Astrocyte of the cerebellum (primary cell): ENCODE measurements around the gene URAD.
"Not testable (repeated sequence)": the region's sequence is repeated elsewhere in the genome, so short reads cannot be mapped to it uniquely, and the experiment has no call there.

Experiments used
- DNase-seq: peaks from one replicate; pipeline ENCODE4 v3.0.0-alpha.2; 2011; ENCODE audit warnings: low read depth
- H3K4me3 ChIP-seq: 2 replicates; pipeline ENCODE4 v1.5.1; 2011; ENCODE audit warnings: mild to moderate bottlenecking, low read depth, low read length, moderate library complexity
- in situ Hi-C: cut with HindIII; loops from 2 replicates; pipeline ENCODE4 v1.10.0; 2017; ENCODE audit warnings: low sequenced_read_pairs
- TF ChIP-seq, protein P1 (sequence below): IDR thresholded peaks from 2 replicates; pipeline ENCODE4 v1.5.1; 2012; ENCODE audit warnings: low read length, low read depth, moderate library complexity, mild to moderate bottlenecking; ENCODE audit errors: missing control alignments

URAD gene

DNA sequence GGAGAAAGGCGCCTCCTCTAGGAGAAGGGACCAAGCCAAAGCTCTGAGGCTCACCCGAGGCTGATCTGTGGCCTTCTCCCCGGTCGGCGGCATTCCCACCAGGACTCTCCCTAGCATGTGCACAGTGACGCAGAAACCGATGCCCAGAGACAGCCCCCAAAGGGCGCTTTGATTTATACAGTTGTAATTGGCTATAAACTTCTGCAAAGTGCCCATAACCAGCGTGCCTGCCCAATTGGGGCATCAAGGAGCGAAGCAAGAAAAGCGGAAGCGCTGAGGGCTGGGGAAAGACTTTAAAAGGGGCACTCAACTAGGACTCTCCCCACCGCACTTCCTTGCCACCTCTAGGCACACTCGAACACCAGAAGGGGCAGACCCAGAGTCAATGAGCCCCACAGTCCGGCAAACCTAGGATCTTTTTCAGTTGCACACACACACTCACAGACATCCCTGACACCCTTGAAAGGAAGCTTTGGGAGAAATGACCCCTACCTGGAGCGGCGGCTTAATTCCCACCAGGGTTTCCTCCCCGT, 21.2 kb downstream of the URAD start:
- in situ Hi-C loops: loop anchor here (25.0 kb wide), 1 partner anchor 130 kb away; no protein-coding TSS in a partner anchor

GRCh38 chr13:27966641-27967202, 21.8 kb downstream of the URAD start:
- H3K4me3 ChIP-seq: no peak overlapping the region
- in situ Hi-C loops: loop anchor here (25.0 kb wide), 1 partner anchor 129 kb away; no protein-coding TSS in a partner anchor
- TF ChIP-seq, protein P1, sequence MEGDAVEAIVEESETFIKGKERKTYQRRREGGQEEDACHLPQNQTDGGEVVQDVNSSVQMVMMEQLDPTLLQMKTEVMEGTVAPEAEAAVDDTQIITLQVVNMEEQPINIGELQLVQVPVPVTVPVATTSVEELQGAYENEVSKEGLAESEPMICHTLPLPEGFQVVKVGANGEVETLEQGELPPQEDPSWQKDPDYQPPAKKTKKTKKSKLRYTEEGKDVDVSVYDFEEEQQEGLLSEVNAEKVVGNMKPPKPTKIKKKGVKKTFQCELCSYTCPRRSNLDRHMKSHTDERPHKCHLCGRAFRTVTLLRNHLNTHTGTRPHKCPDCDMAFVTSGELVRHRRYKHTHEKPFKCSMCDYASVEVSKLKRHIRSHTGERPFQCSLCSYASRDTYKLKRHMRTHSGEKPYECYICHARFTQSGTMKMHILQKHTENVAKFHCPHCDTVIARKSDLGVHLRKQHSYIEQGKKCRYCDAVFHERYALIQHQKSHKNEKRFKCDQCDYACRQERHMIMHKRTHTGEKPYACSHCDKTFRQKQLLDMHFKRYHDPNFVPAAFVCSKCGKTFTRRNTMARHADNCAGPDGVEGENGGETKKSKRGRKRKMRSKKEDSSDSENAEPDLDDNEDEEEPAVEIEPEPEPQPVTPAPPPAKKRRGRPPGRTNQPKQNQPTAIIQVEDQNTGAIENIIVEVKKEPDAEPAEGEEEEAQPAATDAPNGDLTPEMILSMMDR: no peak
- DNase-seq: no peak

More for the DNA sequence above, 21.2 kb downstream of the URAD start:
- TF ChIP-seq, protein P1: no peak
- DNase-seq: no peak
- H3K4me3 ChIP-seq: no peak overlapping the region

DNA sequence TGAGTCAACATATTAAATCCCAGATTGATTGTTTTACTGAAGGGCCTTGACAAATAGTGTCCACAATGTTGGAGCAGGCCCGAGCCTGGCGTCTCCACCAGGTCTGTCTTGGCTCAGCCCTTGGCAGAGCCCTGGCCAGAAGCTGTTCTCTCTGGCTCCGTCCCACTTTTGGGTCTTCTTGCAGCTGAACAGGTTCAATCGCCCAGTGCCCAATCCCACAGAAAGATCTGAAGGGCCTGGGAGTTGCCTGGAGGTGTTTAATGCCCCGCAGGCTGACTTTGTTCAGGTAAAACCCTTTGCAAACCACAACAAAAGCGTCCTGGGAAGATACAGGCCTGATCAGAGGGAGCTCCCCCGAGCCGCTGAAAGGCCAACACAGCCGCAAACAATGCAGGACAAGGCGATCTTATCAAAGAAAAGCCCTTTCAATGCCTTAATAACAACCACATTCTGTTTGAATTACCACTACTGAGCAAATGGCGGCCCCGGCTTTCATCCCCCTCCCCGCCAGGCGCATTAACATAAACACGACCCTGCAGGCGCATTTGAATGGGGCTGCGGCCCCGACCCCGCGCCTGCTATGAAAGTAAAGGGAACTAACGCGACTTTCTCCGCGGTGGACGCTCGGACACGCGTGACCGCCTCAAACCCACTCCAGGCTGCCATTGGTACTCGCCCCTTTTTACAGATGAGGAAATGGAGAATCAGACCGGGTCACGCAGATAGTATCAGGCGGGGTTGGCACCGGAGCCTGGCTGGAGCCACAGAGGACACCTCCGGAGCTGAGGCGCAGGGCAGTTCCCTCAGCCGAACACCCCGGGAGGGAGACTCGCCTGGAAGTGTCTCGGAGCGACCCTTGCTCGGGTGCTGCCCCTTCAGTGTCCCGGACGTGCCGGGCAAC, 22.5 kb downstream of the URAD start:
- TF ChIP-seq, protein P1: no peak
- in situ Hi-C loops: loop anchor here (25.0 kb wide), 1 partner anchor 129 kb away; no protein-coding TSS in a partner anchor
- no peak for DNase-seq
- no peak overlapping the region for H3K4me3 ChIP-seq

DNA sequence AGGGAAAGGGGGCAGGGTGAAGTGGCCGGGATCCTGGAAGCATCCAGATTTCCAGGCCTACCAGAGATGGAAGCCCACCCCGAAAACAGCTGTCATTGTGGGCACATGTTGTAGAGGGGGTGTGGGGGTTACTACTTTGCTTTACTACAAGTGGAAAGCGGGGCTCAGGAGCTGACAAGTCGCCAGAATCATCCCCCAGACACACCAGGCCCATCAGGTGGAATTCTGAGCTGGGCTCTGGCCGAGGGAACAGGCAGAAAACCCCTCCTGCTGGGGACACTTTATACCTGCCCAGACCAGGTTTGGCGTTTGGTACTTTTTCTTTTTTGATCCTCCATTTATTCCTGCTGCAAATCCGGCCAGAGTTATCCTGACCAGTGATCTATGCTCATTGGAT, 23.2 kb downstream of the URAD start:
- in situ Hi-C loops: loop anchor here (25.0 kb wide), 1 partner anchor 128 kb away; no protein-coding TSS in a partner anchor
- no peak for DNase-seq
- TF ChIP-seq, protein P1: no peak
- H3K4me3 ChIP-seq: no peak overlapping the region

DNA sequence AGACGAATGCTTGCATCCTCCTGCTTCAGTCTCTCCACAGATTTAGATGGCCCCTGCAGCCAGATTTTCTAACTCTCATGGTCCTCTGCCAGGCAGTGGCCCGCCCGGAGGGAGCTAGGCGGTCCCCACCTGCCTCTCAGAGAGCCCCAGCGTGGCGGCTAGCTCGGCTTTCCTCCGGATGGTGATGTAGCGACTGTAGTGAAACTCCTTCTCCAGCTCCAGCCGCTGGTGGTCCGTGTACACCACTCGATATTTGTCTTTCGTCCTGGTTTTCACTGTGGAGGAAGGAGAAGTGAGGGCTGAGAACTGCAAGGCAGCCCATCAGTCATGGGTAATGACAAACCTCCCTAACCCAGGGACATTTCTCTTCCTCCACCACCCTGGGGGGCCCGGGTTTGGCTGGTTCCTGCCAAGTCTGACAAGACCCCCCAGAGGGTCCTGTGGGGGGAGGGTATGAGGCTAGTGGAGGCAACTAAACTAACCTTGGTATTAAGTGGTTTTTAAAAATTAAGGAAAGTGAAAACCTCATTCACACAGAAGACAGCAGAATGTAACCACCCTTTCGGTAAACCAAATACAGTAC, 23.7 kb downstream of the URAD start:
- no peak for DNase-seq
- TF ChIP-seq, protein P1: no peak
- H3K4me3 ChIP-seq: no peak overlapping the region
- in situ Hi-C loops: loop anchor here (25.0 kb wide), 1 partner anchor 128 kb away; no protein-coding TSS in a partner anchor

- H3K4me3 ChIP-seq, DNase-seq: not testable (repeated sequence)
- in situ Hi-C loops: loop anchor here (25.0 kb wide), 1 partner anchor 127 kb away; no protein-coding TSS in a partner anchor
Measured at GRCh38 chr13:27964206-27964605, 24.3 kb downstream of the URAD start.
